Measurements from ENCODE around the gene ECT2L. TPM values are rescaled to one million over a fixed set of nuclear protein-coding genes. Genes with fewer than 3 reads are reported as not detected.

Gene ECT2L
- total RNA-seq, 2 donors from 2014 or later: not detected

GRCh38 chr6:138920906-138921305 is 125.0 kb downstream of the ECT2L start:
- H3K27ac Mint-ChIP-seq: no peak overlapping the region
- H3K36me3 Mint-ChIP-seq (ENCODE audit: low read depth): peaks cover 2% of the 10 kb centered on the region
- Histone ChIP-seq H3K4me1 (ENCODE audit: control insufficient read depth, insufficient read depth, low read length) (no peaks in the 10 kb centered on the region), H3K27me3 (ENCODE audit: control insufficient read depth, insufficient read depth, low read length, poor library complexity, severe bottlenecking) (no peaks in the 10 kb centered on the region), H3K9ac (ENCODE audit: extremely low read depth, low read length, poor library complexity, severe bottlenecking) (no peak overlapping the region), H3K4me3 (ENCODE audit: low read length) (no peak overlapping the region), H3K9me3 (ENCODE audit: control insufficient read depth, low read length) (no peaks in the 10 kb centered on the region), H3K36me3 (ENCODE audit: control insufficient read depth, insufficient read depth, low read length) (peaks cover 30% of the 10 kb centered on the region), H3K27ac (ENCODE audit: low read depth, low read length) (no peak overlapping the region)
- WGBS, 2 experiments (ENCODE audit: insufficient coverage in 1 of 2, insufficient read length in 1 of 2): 90 to 97% methylated on average over 2 to 3 of the region's 3 CpGs
- no peaks in the 10 kb centered on the region for H3K27me3 Mint-ChIP-seq (ENCODE audit: insufficient read depth)
- H3K4me1 Mint-ChIP-seq: peaks cover 5% of the 10 kb centered on the region
- no peak for DNase-seq
- H3K9me3 Mint-ChIP-seq: no peaks in the 10 kb centered on the region
- no peak overlapping the region for H3K4me3 Mint-ChIP-seq
- TF ChIP-seq, protein P1, sequence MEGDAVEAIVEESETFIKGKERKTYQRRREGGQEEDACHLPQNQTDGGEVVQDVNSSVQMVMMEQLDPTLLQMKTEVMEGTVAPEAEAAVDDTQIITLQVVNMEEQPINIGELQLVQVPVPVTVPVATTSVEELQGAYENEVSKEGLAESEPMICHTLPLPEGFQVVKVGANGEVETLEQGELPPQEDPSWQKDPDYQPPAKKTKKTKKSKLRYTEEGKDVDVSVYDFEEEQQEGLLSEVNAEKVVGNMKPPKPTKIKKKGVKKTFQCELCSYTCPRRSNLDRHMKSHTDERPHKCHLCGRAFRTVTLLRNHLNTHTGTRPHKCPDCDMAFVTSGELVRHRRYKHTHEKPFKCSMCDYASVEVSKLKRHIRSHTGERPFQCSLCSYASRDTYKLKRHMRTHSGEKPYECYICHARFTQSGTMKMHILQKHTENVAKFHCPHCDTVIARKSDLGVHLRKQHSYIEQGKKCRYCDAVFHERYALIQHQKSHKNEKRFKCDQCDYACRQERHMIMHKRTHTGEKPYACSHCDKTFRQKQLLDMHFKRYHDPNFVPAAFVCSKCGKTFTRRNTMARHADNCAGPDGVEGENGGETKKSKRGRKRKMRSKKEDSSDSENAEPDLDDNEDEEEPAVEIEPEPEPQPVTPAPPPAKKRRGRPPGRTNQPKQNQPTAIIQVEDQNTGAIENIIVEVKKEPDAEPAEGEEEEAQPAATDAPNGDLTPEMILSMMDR (conservative IDR thresholded peaks at IDR 0.05): no peak

GRCh38 chr6:138923561-138923960 is 127.7 kb downstream of the ECT2L start:
- H3K36me3 Mint-ChIP-seq (ENCODE audit: low read depth): peaks cover 2% of the 10 kb centered on the region
- no peak overlapping the region for H3K27ac ChIP-seq (ENCODE audit: low read depth, low read length)
- no peak overlapping the region for H3K4me3 ChIP-seq (ENCODE audit: low read length)
- no peaks in the 10 kb centered on the region for H3K4me1 ChIP-seq (ENCODE audit: control insufficient read depth, insufficient read depth, low read length)
- no peak for DNase-seq
- H3K27ac Mint-ChIP-seq: no peak overlapping the region
- no peaks in the 10 kb centered on the region for H3K9me3 ChIP-seq (ENCODE audit: control insufficient read depth, low read length)
- H3K27me3 Mint-ChIP-seq (ENCODE audit: insufficient read depth): no peaks in the 10 kb centered on the region
- no peak overlapping the region for H3K4me3 Mint-ChIP-seq
- H3K9ac ChIP-seq (ENCODE audit: extremely low read depth, low read length, poor library complexity, severe bottlenecking): no peak overlapping the region
- peaks cover 5% of the 10 kb centered on the region for H3K4me1 Mint-ChIP-seq
- no peaks in the 10 kb centered on the region for H3K27me3 ChIP-seq (ENCODE audit: control insufficient read depth, insufficient read depth, low read length, poor library complexity, severe bottlenecking)
- TF ChIP-seq, protein P1 (conservative IDR thresholded peaks at IDR 0.05): no peak
- H3K9me3 Mint-ChIP-seq: no peaks in the 10 kb centered on the region
- peaks cover 35% of the 10 kb centered on the region for H3K36me3 ChIP-seq (ENCODE audit: control insufficient read depth, insufficient read depth, low read length)

DNA sequence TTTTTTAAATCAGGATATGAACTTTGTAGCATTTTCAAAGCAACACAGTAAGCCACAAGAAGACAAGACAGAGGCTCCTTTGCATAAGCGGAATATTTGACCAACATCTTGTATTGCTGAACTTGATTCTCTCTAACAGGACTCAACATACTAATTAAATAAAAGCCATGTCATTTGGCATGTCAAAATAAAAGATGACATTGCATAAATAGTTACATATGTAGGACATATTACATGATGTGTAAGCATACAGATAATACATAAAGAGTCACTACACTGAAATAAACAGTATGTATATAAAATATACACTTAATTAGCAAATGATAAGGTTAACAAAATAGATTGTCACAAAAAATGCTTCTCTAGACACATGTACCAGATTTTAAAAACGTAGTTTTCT is 129.9 kb downstream of the ECT2L start:
- DNase-seq: no peak
- no peaks in the 10 kb centered on the region for H3K9me3 ChIP-seq (ENCODE audit: control insufficient read depth, low read length)
- Mint-ChIP-seq H3K9me3 (no peaks in the 10 kb centered on the region), H3K27ac (no peak overlapping the region), H3K4me1 (peaks cover 5% of the 10 kb centered on the region), H3K36me3 (ENCODE audit: low read depth) (peaks cover 2% of the 10 kb centered on the region), H3K4me3 (no peak overlapping the region), H3K27me3 (ENCODE audit: insufficient read depth) (no peaks in the 10 kb centered on the region)
- WGBS, 2 experiments (ENCODE audit: insufficient coverage in 1 of 2, insufficient read length in 1 of 2): 83 to 92% methylated on average over 1 to 2 of the region's 2 CpGs
- H3K27ac ChIP-seq (ENCODE audit: low read depth, low read length): no peak overlapping the region
- TF ChIP-seq, protein P1 (conservative IDR thresholded peaks at IDR 0.05): no peak
- no peaks in the 10 kb centered on the region for H3K27me3 ChIP-seq (ENCODE audit: control insufficient read depth, insufficient read depth, low read length, poor library complexity, severe bottlenecking)
- peaks cover 21% of the 10 kb centered on the region for H3K36me3 ChIP-seq (ENCODE audit: control insufficient read depth, insufficient read depth, low read length)
- H3K4me3 ChIP-seq (ENCODE audit: low read length): no peak overlapping the region
- no peaks in the 10 kb centered on the region for H3K4me1 ChIP-seq (ENCODE audit: control insufficient read depth, insufficient read depth, low read length)
- H3K9ac ChIP-seq (ENCODE audit: extremely low read depth, low read length, poor library complexity, severe bottlenecking): no peak overlapping the region
